GM12872 (cell line): ENCODE results near the gene C1QTNF12.

Experiments
- CTCF ChIP-seq: IDR thresholded peaks from 3 replicates; pipeline ENCODE4 v1.5.1; 2011; ENCODE audit warnings: low read depth, mild to moderate bottlenecking, low read length, moderate library complexity; ENCODE audit not compliant: insufficient read depth

C1QTNF12 gene

DNA sequence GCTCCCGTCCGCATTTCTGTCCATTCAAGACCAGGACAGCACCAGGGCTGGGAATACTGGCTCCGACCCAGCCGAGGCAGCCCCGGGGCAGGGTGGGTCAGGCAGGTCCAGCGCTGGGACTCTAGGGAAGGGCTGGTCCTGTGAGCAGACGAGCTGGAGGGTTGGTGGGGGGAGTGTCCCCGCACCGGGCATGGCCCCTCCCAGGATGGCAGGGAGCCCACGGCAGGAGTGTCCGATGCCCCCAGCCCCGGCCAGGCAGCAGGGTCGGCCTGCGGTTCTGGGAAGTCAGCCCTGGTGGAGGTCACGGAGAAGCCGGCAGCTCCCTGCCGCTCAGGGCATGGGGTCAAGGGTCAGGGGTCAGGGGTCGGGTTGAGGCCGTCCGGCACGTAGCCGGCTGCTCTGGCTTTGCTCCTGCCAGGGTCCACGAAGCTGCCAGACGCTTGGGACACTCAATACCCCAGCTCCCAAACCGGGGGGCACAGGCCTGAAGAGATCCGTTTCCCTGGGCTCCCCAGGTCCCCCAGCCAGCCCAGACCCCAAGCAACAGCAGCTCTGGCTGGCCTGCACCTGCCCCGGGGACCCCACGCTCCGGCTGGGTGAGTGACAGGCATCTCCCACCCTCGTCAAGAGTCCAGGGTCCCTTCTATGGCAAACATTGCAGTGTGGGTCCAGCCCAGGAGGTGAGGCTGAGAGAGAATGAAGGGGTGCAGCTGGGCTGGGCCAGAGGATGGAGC lies 6.7 kb downstream of the C1QTNF12 start:
- TF ChIP-seq CTCF, result no peak

- no peak for TF ChIP-seq CTCF
Observed at GRCh38 chr1:1239227-1239613, 7.3 kb downstream of the C1QTNF12 start.

DNA sequence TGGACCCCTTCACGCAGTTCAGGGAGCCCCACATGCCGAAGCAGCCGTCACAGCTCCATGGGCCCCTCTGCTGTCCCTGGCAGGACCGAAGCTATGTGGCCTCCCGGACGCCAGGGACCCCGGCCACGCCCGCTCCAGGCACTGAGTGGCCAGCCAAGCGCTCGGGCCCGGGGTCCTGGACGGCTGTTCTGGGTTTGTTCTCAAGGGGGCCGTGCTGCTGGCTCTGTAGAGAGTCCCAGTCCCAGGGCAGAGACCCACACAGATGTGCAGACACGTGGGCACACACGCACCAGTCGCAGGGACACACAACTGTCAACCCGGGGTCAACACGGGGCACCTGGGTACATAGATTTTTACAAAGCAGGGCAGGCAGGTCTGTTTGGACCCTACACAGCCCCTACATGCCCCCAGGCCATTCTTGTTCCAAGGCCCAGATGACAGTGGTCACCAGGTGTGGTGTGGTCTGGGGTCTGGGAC lies 7.8 kb downstream of the C1QTNF12 start:
- TF ChIP-seq CTCF, result no peak

DNA sequence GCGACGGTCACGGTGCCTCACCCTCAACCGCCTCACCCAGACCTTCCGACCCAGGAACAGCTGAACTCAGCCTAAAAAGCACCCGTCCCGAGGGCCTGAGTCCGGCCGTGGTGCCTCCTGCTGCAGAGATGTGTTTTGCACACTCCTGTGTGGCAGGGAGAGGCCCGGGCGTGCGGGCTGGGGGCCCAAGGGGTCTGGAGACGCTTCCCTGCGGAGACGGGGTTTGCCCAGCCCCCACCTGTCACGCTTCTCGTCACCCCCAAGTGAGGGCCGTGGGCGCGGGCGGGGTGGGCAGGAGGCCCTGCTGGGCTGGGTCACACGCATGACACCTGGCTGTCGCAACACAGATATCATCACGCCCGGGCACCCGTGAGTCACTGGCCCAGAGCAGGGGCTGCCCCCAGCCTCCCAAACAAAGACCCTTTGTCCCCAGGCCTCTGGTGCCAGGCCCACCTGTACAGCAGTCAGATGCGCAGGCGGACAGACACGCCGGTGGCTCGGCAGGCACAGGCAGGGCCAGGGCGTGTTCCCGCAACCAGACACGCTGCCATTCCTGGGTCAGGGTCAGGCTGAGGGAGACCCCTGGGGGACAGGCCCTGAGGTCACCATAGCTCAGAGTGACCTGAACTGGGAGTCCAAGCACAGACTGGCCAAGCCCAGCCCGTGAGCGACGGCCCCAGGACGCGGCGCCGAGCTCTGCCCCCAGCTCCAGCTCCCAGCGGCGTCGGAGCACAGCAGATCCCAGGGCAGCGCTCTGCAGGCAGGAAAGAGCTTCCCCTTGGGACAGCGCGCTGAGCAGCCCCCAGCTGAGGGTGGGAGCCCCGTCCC lies 8.4 kb downstream of the C1QTNF12 start:
- no peak for TF ChIP-seq CTCF

GRCh38 chr1:1236945-1237873 lies 9.3 kb downstream of the C1QTNF12 start:
- TF ChIP-seq CTCF, result no peak

GRCh38 chr1:1236176-1236763 lies 10.3 kb downstream of the C1QTNF12 start:
- TF ChIP-seq CTCF, result no peak
